Suprapubic skin (tissue), 4 donors: Measurements from ENCODE around the gene LASP1.

Experiments used
- CTCF ChIP-seq, 2 donors: fragments of 200-600 bp in 1 of 2; fragments of 450-650 bp in 1 of 2; sonication (generic) in 1 of 2; IDR thresholded peaks; one replicate each; pipeline ENCODE4 v1.5.1; 2016 to 2019; ENCODE audit warnings: antibody characterized with exemption in 2 of 2, mild to moderate bottlenecking in 1 of 2, moderate library complexity in 1 of 2
- EP300 ChIP-seq: sonication (generic); formaldehyde crosslinking; IDR thresholded peaks from one replicate; pipeline ENCODE4 v1.6.1; 2017; ENCODE audit warnings: antibody characterized with exemption
- POLR2A ChIP-seq, 2 donors: fragments of 450-650 bp; IDR thresholded peaks; one replicate each; pipeline ENCODE4 v1.6.1; 2017; ENCODE audit warnings: antibody characterized with exemption in 2 of 2, mild to moderate bottlenecking in 2 of 2, moderate library complexity in 2 of 2
- POLR2AphosphoS5 ChIP-seq, 3 donors: sonication (generic); formaldehyde crosslinking; IDR thresholded peaks; one replicate each; pipeline ENCODE4 v1.6.1; 2017; ENCODE audit warnings: antibody characterized with exemption in 3 of 3

DNA sequence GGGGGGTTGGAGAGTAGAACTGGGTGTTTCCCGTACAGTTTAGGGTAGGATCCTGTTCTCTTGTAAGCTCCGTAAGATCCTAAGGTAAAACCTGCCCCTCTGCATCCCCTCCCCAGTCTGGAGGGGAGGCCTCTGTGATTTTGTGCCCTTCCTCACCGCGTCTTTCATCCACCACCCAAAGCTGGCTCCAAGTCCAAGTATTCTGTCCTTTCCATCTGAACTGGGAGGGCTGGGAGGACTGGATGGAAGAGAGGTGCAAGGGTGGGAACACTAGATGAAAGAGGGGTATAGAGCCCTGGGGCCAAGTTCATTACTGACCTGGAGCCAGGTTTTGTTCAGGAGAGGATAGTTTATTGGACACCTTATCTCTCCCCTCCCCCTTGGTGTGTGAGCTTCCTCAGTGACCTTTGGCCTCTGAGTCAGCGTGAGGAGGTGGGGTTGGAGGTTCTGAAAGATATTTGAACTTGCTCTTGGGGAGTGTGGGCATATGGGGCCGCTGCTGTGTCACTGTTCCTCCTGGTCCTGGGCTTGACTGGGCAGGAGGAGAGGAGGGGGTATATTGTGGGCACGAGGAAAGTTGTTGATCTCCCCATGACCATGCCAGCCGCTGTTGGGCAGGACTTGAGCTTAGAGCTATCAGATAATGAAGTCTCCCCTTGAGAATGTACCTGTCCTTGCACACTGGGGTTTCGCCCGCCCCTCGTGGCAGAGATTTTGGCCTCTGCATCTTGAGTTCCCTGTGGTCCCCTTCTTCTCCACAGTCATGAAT is 1.6 kb downstream of the LASP1 start:
- no peak for TF ChIP-seq POLR2A (IDR thresholded peaks at IDR 0.05)
- TF ChIP-seq CTCF (IDR thresholded peaks at IDR 0.05), result no peak
- TF ChIP-seq EP300, result no peak
- TF ChIP-seq POLR2AphosphoS5 (IDR thresholded peaks at IDR 0.05), result no peak
